Gastroesophageal sphincter (tissue), 3 donors: Measurements from ENCODE around the gene POR.

Source experiments
- CTCF ChIP-seq, 4 experiments: fragments of 200-600 bp in 2 of 4; fragments of 450-650 bp in 2 of 4; sonication (generic) in 1 of 4; IDR thresholded peaks; one replicate each; pipeline ENCODE4 v1.5.1; 2017 to 2019; ENCODE audit warnings: antibody characterized with exemption in 4 of 4, mild to moderate bottlenecking in 2 of 4, moderate library complexity in 2 of 4
- POLR2A ChIP-seq, 2 donors: fragments of 450-650 bp; IDR thresholded peaks; one replicate each; pipeline ENCODE4 v1.6.1; 2017; ENCODE audit warnings: antibody characterized with exemption in 2 of 2, mild to moderate bottlenecking in 2 of 2, moderate library complexity in 1 of 2

- TF ChIP-seq CTCF (IDR thresholded peaks at IDR 0.05): no peak
- TF ChIP-seq POLR2A (IDR thresholded peaks at IDR 0.05): no peak
These were observed 68.6 kb downstream of the POR start for GRCh38 chr7:75983471-75984129.
